Neural progenitor cell (in vitro differentiated cells): ENCODE results near the gene PINLYP.

Source experiments
- CTCF ChIP-seq: fragments of 200-600 bp; sonication (generic); IDR thresholded peaks from 2 replicates; pipeline ENCODE4 v1.5.1; 2017; ENCODE audit warnings: antibody characterized with exemption, mild to moderate bottlenecking
- EZH2 ChIP-seq: fragments of 200-600 bp; sonication (generic); IDR thresholded peaks from 2 replicates; pipeline ENCODE4 v1.6.1; 2017; ENCODE audit warnings: antibody characterized with exemption, mild to moderate bottlenecking, moderate library complexity
- EZH2phosphoT487 ChIP-seq: fragments of 200-600 bp; sonication (generic); IDR thresholded peaks from 2 replicates; pipeline ENCODE4 v1.6.1; 2017; ENCODE audit warnings: antibody characterized with exemption

- no peak for TF ChIP-seq CTCF
- no peak for TF ChIP-seq EZH2
- TF ChIP-seq EZH2phosphoT487, result no peak
Observed at GRCh38 chr19:43552616-43553015, 23.0 kb upstream of the PINLYP start.
